ENCODE data around the gene CWC27. TPM values are rescaled to one million over a fixed set of nuclear protein-coding genes. Genes with fewer than 3 reads are reported as not detected.
A peak's percentile ranks its signal among the peaks of the same experiment; 100 is the strongest.

CWC27 gene
- total and polyA plus RNA-seq, 2 donors, result 16.4 to 21.8 TPM

- WGBS, result 29% methylated on average over 2 of the region's 2 CpGs
- no peak for DNase-seq (ENCODE audit: extremely low spot score)
- H3K4me1 ChIP-seq (ENCODE audit: insufficient read depth), result no peaks in the 10 kb centered on the region
- no peak overlapping the region for H3K27ac ChIP-seq (ENCODE audit: low read depth)
- no peaks in the 10 kb centered on the region for H3K36me3 ChIP-seq (ENCODE audit: insufficient read depth)
- H3K4me3 ChIP-seq (ENCODE audit: low read depth, low read length), result no peak overlapping the region
These were observed 246.0 kb downstream of the CWC27 start for GRCh38 chr5:65014769-65015168.

- Histone ChIP-seq H3K4me3 (ENCODE audit: low read depth, low read length) (no peak overlapping the region), H3K27ac (ENCODE audit: low read depth) (no peak overlapping the region), H3K4me1 (ENCODE audit: insufficient read depth) (no peaks in the 10 kb centered on the region), H3K36me3 (ENCODE audit: insufficient read depth) (no peaks in the 10 kb centered on the region)
- no peak for DNase-seq (ENCODE audit: extremely low spot score)
- 93% methylated on average over 3 of the region's 3 CpGs for WGBS
These were observed 247.0 kb downstream of the CWC27 start for GRCh38 chr5:65015767-65016166.

- Histone ChIP-seq H3K4me1 (ENCODE audit: insufficient read depth) (no peaks in the 10 kb centered on the region), H3K36me3 (ENCODE audit: insufficient read depth) (peaks cover 2% of the 10 kb centered on the region), H3K4me3 (ENCODE audit: low read depth, low read length) (no peak overlapping the region), H3K27ac (ENCODE audit: low read depth) (no peak overlapping the region)
- DNase-seq (ENCODE audit: extremely low spot score), result no peak
These were observed 248.9 kb downstream of the CWC27 start for GRCh38 chr5:65017636-65018035.

- peaks cover 2% of the 10 kb centered on the region for H3K36me3 ChIP-seq (ENCODE audit: insufficient read depth)
- no peak overlapping the region for H3K4me3 ChIP-seq (ENCODE audit: low read depth, low read length)
- H3K4me1 ChIP-seq (ENCODE audit: insufficient read depth), result no peaks in the 10 kb centered on the region
- H3K27ac ChIP-seq (ENCODE audit: low read depth), result no peak overlapping the region
- 94% methylated on average over 2 of the region's 2 CpGs for WGBS
- DNase-seq (ENCODE audit: extremely low spot score), result no peak
These were observed 250.0 kb downstream of the CWC27 start for GRCh38 chr5:65018763-65019162.

GRCh38 chr5:65020492-65020891 lies 251.8 kb downstream of the CWC27 start:
- Histone ChIP-seq H3K4me1 (ENCODE audit: insufficient read depth) (no peaks in the 10 kb centered on the region), H3K27ac (ENCODE audit: low read depth) (no peak overlapping the region), H3K4me3 (ENCODE audit: low read depth, low read length) (no peak overlapping the region), H3K36me3 (ENCODE audit: insufficient read depth) (peaks cover 2% of the 10 kb centered on the region)
- no peak for DNase-seq (ENCODE audit: extremely low spot score)

GRCh38 chr5:65021527-65022226 lies 252.9 kb downstream of the CWC27 start:
- WGBS, result 54% methylated on average over 1 of the region's 1 CpG
- no peak overlapping the region for H3K27ac ChIP-seq (ENCODE audit: low read depth)
- no peaks in the 10 kb centered on the region for H3K4me1 ChIP-seq (ENCODE audit: insufficient read depth)
- DNase-seq (ENCODE audit: extremely low spot score), result no peak
- H3K36me3 ChIP-seq (ENCODE audit: insufficient read depth), result peaks cover 2% of the 10 kb centered on the region
- no peak overlapping the region for H3K4me3 ChIP-seq (ENCODE audit: low read depth, low read length)

- Histone ChIP-seq H3K4me1 (ENCODE audit: insufficient read depth) (no peaks in the 10 kb centered on the region), H3K4me3 (ENCODE audit: low read depth, low read length) (no peak overlapping the region), H3K27ac (ENCODE audit: low read depth) (no peak overlapping the region), H3K36me3 (ENCODE audit: insufficient read depth) (peaks cover 2% of the 10 kb centered on the region)
- no peak for DNase-seq (ENCODE audit: extremely low spot score)
These were observed 254.2 kb downstream of the CWC27 start for GRCh38 chr5:65022932-65023331.

GRCh38 chr5:65024681-65025080 lies 256.0 kb downstream of the CWC27 start:
- Histone ChIP-seq H3K4me1 (ENCODE audit: insufficient read depth) (no peaks in the 10 kb centered on the region), H3K4me3 (ENCODE audit: low read depth, low read length) (no peak overlapping the region), H3K36me3 (ENCODE audit: insufficient read depth) (peaks cover 2% of the 10 kb centered on the region), H3K27ac (ENCODE audit: low read depth) (no peak overlapping the region)
- no peak for DNase-seq (ENCODE audit: extremely low spot score)
- 84% methylated on average over 1 of the region's 1 CpG for WGBS

GRCh38 chr5:65026816-65027548 lies 258.3 kb downstream of the CWC27 start:
- DNase-seq (ENCODE audit: extremely low spot score), result no peak
- no peak overlapping the region for H3K4me3 ChIP-seq (ENCODE audit: low read depth, low read length)
- WGBS, result 85% methylated on average over 3 of the region's 3 CpGs
- no peaks in the 10 kb centered on the region for H3K4me1 ChIP-seq (ENCODE audit: insufficient read depth)
- H3K27ac ChIP-seq (ENCODE audit: low read depth), result no peak overlapping the region
- H3K36me3 ChIP-seq (ENCODE audit: insufficient read depth), result no peaks in the 10 kb centered on the region

- no peak for DNase-seq (ENCODE audit: extremely low spot score)
- H3K4me3 ChIP-seq (ENCODE audit: low read depth, low read length), result no peak overlapping the region
- no peaks in the 10 kb centered on the region for H3K4me1 ChIP-seq (ENCODE audit: insufficient read depth)
- H3K36me3 ChIP-seq (ENCODE audit: insufficient read depth), result no peaks in the 10 kb centered on the region
- 97% methylated on average over 1 of the region's 1 CpG for WGBS
- no peak overlapping the region for H3K27ac ChIP-seq (ENCODE audit: low read depth)
These were observed 260.4 kb downstream of the CWC27 start for GRCh38 chr5:65029178-65029577.

- no peak overlapping the region for H3K4me3 ChIP-seq (ENCODE audit: low read depth, low read length)
- no peak overlapping the region for H3K27ac ChIP-seq (ENCODE audit: low read depth)
- H3K4me1 ChIP-seq (ENCODE audit: insufficient read depth), result no peaks in the 10 kb centered on the region
- DNase-seq (ENCODE audit: extremely low spot score), result no peak
- H3K36me3 ChIP-seq (ENCODE audit: insufficient read depth), result no peaks in the 10 kb centered on the region
These were observed 261.3 kb downstream of the CWC27 start for GRCh38 chr5:65030056-65030455.

- Histone ChIP-seq H3K4me1 (ENCODE audit: insufficient read depth) (no peaks in the 10 kb centered on the region), H3K27ac (ENCODE audit: low read depth) (no peak overlapping the region), H3K4me3 (ENCODE audit: low read depth, low read length) (no peak overlapping the region), H3K36me3 (ENCODE audit: insufficient read depth) (no peaks in the 10 kb centered on the region)
- DNase-seq (ENCODE audit: extremely low spot score), result no peak
- 83% methylated on average over 6 of the region's 6 CpGs for WGBS
These were observed 263.5 kb downstream of the CWC27 start for GRCh38 chr5:65032250-65032649.

GRCh38 chr5:65034029-65034812 lies 265.5 kb downstream of the CWC27 start:
- no peak overlapping the region for H3K27ac ChIP-seq (ENCODE audit: low read depth)
- no peaks in the 10 kb centered on the region for H3K4me1 ChIP-seq (ENCODE audit: insufficient read depth)
- DNase-seq (ENCODE audit: extremely low spot score), result no peak

GRCh38 chr5:65034813-65035209 lies 266.1 kb downstream of the CWC27 start:
- no peak overlapping the region for H3K4me3 ChIP-seq (ENCODE audit: low read depth, low read length)
- H3K27ac ChIP-seq (ENCODE audit: low read depth), result peak overlapping the region; percentile 99
- no peaks in the 10 kb centered on the region for H3K36me3 ChIP-seq (ENCODE audit: insufficient read depth)
- no peak for DNase-seq (ENCODE audit: extremely low spot score)
- 72% methylated on average over 14 of the region's 14 CpGs for WGBS
- no peaks in the 10 kb centered on the region for H3K4me1 ChIP-seq (ENCODE audit: insufficient read depth)

More at GRCh38 chr5:65034029-65034812, 265.5 kb downstream of the CWC27 start:
- Histone ChIP-seq H3K4me3 (ENCODE audit: low read depth, low read length) (no peak overlapping the region), H3K36me3 (ENCODE audit: insufficient read depth) (no peaks in the 10 kb centered on the region)
- 77% methylated on average over 9 of the region's 9 CpGs for WGBS

All from urinary bladder (tissue), 4 donors.